ENCODE results near the gene HOXA11.

- TF ChIP-seq POLR2A (IDR thresholded peaks at IDR 0.05; ENCODE audit: low read length) = no peak
- TF ChIP-seq GATA1 (IDR thresholded peaks at IDR 0.05; ENCODE audit: low read depth, low read length) = no peak
Observed at GRCh38 chr7:27132214-27132613, 52.8 kb downstream of the HOXA11 start.
